Activated CD8-positive, alpha-beta T cell treated with anti-CD3 and anti-CD28 coated beads, Interleukin-2, amount 10 ng/mL, durations not matched to agents 7 days and 5 days (primary cell): Measurements from ENCODE around the gene B4GALT6. TPM values are rescaled to one million over a fixed set of nuclear protein-coding genes. Genes with fewer than 3 reads are reported as not detected.

ENCODE experiments used
- ATAC-seq: fragments of 150-1000 bp; cut with Tn5 transposase; one replicate; pipeline ENCODE4 v1.10.0; 2021; ENCODE audit warnings: moderate library complexity
- CTCF ChIA-PET: fragments of 350-600 bp; sonication (Branson Sonifier 250); formaldehyde crosslinking; loops from one replicate; lab custom pipeline; 2021; ENCODE audit warnings: antibody characterized with exemption; lab: Charles Lee
- POLR2A ChIA-PET: fragments of 350-600 bp; sonication (Branson Sonifier 250); formaldehyde crosslinking; loops from one replicate; lab custom pipeline; 2021; ENCODE audit warnings: antibody characterized with exemption; lab: Charles Lee
- DNase-seq: peaks from one replicate; pipeline ENCODE4 v3.0.0-alpha.2; 2020
- H3K27ac Mint-ChIP-seq: one replicate; pipeline ENCODE4 v1.8.0; 2021; ENCODE audit warnings: mild to moderate bottlenecking, mixed read lengths
- H3K27me3 Mint-ChIP-seq: one replicate; pipeline ENCODE4 v1.8.0; 2021; ENCODE audit warnings: low read depth, mixed read lengths
- H3K36me3 Mint-ChIP-seq: one replicate; pipeline ENCODE4 v1.8.0; 2021; ENCODE audit warnings: low read depth, mixed read lengths
- H3K4me1 Mint-ChIP-seq: one replicate; pipeline ENCODE4 v1.8.0; 2021; ENCODE audit warnings: low read depth, mixed read lengths
- H3K4me3 Mint-ChIP-seq: one replicate; pipeline ENCODE4 v1.8.0; 2021; ENCODE audit warnings: mild to moderate bottlenecking, mixed read lengths
- H3K9me3 Mint-ChIP-seq: one replicate; pipeline ENCODE4 v1.8.0; 2022; ENCODE audit warnings: mixed read lengths; ENCODE audit not compliant: insufficient read depth
- total RNA-seq, 2 experiments: library from RNA; stranded (reverse); gene quantifications; one replicate each; pipeline ENCODE4 v1.2.3, GENCODE V29; 2021

The B4GALT6 gene
- total RNA-seq, 2 experiments from 2014 or later: 1.0 to 1.3 TPM

DNA sequence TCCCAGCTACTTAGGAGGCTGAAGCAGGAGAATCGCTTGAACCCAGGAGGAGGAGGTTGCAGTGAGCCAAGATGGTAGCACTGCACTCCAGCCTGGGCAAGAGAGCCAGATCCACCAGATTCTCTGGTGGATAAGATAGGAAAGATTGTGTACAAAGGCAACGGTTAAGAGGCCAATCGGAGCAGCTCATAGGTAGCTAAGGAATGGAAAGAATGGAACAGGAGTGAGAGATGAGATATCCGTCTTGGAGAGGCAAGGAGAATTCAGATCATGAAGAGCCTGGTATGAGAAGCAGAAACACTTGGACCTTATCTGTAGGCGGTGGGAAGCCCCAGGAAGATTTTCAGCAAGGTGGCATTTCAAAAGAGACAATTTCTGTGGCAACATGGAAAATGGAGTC lies 65.6 kb downstream of the B4GALT6 start:
- no peaks in the 10 kb centered on the region for H3K4me1 Mint-ChIP-seq
- H3K27me3 Mint-ChIP-seq: no peaks in the 10 kb centered on the region
- DNase-seq (no peak), ATAC-seq (no peak)
- CTCF ChIA-PET: no interaction called here
- H3K27ac Mint-ChIP-seq: no peak overlapping the region
- no peak overlapping the region for H3K4me3 Mint-ChIP-seq
- H3K36me3 Mint-ChIP-seq: no peaks in the 10 kb centered on the region
- H3K9me3 Mint-ChIP-seq: no peaks in the 10 kb centered on the region
- POLR2A ChIA-PET: no interaction called here

GRCh38 chr18:31617031-31617717 lies 67.2 kb downstream of the B4GALT6 start:
- Mint-ChIP-seq H3K27ac (no peak overlapping the region), H3K4me1 (no peaks in the 10 kb centered on the region), H3K27me3 (no peaks in the 10 kb centered on the region), H3K36me3 (no peaks in the 10 kb centered on the region), H3K4me3 (no peak overlapping the region), H3K9me3 (no peaks in the 10 kb centered on the region)
- CTCF ChIA-PET: no interaction called here
- POLR2A ChIA-PET: no interaction called here
- ATAC-seq (no peak), DNase-seq (no peak)

- Mint-ChIP-seq H3K27ac (no peak overlapping the region), H3K4me1 (no peaks in the 10 kb centered on the region), H3K9me3 (no peaks in the 10 kb centered on the region), H3K36me3 (no peaks in the 10 kb centered on the region), H3K27me3 (no peaks in the 10 kb centered on the region), H3K4me3 (no peak overlapping the region)
- DNase-seq (no peak), ATAC-seq (no peak)
- CTCF ChIA-PET: no interaction called here
- POLR2A ChIA-PET: no interaction called here
Observed at GRCh38 chr18:31616586-31616985, 67.8 kb downstream of the B4GALT6 start.

- no peak for ATAC-seq
- Mint-ChIP-seq H3K27me3 (peaks cover 4% of the 10 kb centered on the region), H3K9me3 (no peaks in the 10 kb centered on the region), H3K36me3 (no peaks in the 10 kb centered on the region), H3K27ac (no peak overlapping the region), H3K4me3 (no peak overlapping the region), H3K4me1 (no peaks in the 10 kb centered on the region)
- CTCF ChIA-PET: no interaction called here
- DNase-seq: no peak
- POLR2A ChIA-PET: no interaction called here
Observed at GRCh38 chr18:31614044-31614443, 70.3 kb downstream of the B4GALT6 start.

GRCh38 chr18:31612124-31612523 lies 72.3 kb downstream of the B4GALT6 start:
- Mint-ChIP-seq H3K27ac (no peak overlapping the region), H3K4me3 (no peak overlapping the region), H3K9me3 (no peaks in the 10 kb centered on the region), H3K36me3 (no peaks in the 10 kb centered on the region), H3K4me1 (no peaks in the 10 kb centered on the region), H3K27me3 (peaks cover 4% of the 10 kb centered on the region)
- ChIA-PET POLR2A (no interaction called here), CTCF (no interaction called here)
- ATAC-seq (no peak), DNase-seq (no peak)

DNA sequence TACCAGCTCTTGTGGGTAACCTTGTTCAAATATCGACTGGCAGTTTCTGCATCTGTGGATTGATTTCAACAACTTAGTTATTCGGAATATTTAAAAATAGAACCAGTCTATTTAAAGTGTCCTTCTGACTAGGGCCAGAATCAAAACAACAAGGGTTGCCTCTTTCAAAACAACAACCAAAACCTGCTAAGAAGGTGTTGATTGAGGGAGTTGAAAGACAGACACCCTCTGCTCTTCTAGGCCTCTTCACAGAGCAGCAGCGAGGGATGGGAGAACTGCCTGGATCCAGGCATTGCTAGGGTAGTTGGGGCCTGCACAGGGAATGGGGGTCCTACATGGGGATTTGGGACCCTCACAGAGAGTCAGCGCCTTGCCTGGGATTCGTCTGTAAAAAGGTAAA lies 72.9 kb downstream of the B4GALT6 start:
- no peaks in the 10 kb centered on the region for H3K36me3 Mint-ChIP-seq
- CTCF ChIA-PET: interaction anchor here (1.2 to 1.9 kb wide), 3 partner anchors 10 to 111 kb away, joined by 3 to 7 read pairs (median 3); no protein-coding TSS in a partner anchor

GRCh38 chr18:31610286-31611205 lies 73.8 kb downstream of the B4GALT6 start:
- Mint-ChIP-seq H3K36me3 (no peaks in the 10 kb centered on the region), H3K9me3 (no peaks in the 10 kb centered on the region), H3K4me3 (no peak overlapping the region), H3K27me3 (peaks cover 4% of the 10 kb centered on the region), H3K27ac (no peak overlapping the region), H3K4me1 (no peaks in the 10 kb centered on the region)
- ATAC-seq (no peak), DNase-seq (no peak)
- POLR2A ChIA-PET: no interaction called here
- CTCF ChIA-PET: interaction anchor here (1.2 to 1.9 kb wide), 4 partner anchors 10 to 114 kb away, joined by 3 to 7 read pairs (median 4); no protein-coding TSS in a partner anchor

More for the DNA sequence above, 72.9 kb downstream of the B4GALT6 start:
- POLR2A ChIA-PET: no interaction called here
- H3K9me3 Mint-ChIP-seq: no peaks in the 10 kb centered on the region
- no peak for ATAC-seq
- no peak for DNase-seq
- no peak overlapping the region for H3K27ac Mint-ChIP-seq
- H3K4me3 Mint-ChIP-seq: no peak overlapping the region
- H3K27me3 Mint-ChIP-seq: peaks cover 4% of the 10 kb centered on the region
- H3K4me1 Mint-ChIP-seq: no peaks in the 10 kb centered on the region

GRCh38 chr18:31609886-31610285 lies 74.5 kb downstream of the B4GALT6 start:
- no peak overlapping the region for H3K27ac Mint-ChIP-seq
- CTCF ChIA-PET: interaction anchor here (1.2 to 1.9 kb wide), 2 partner anchors 113 to 115 kb away, joined by 5 to 7 read pairs; no protein-coding TSS in a partner anchor
- no peak overlapping the region for H3K4me3 Mint-ChIP-seq
- H3K36me3 Mint-ChIP-seq: no peaks in the 10 kb centered on the region
- ATAC-seq (no peak), DNase-seq (no peak)
- no peaks in the 10 kb centered on the region for H3K9me3 Mint-ChIP-seq
- POLR2A ChIA-PET: no interaction called here
- no peaks in the 10 kb centered on the region for H3K4me1 Mint-ChIP-seq
- H3K27me3 Mint-ChIP-seq: peaks cover 4% of the 10 kb centered on the region

DNA sequence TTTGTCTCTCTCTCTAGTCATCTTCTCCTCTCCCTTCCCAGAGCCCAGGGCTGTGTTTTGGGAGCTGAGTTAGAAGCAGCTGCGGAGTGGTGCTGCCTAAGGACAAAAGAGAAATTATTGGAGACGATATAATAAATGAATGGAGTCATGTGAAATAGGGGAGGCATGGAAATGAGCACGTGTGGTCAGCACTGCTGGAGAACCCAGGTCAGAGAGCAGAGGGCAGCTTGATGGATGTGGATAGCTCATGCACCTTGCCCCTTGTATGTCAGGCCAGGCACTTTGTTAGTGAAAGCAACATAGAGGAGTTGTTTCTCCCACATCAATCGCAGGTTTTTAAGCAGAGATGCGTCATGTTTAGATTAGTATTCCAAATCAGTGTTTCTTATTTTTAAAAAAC lies 77.0 kb downstream of the B4GALT6 start:
- ATAC-seq (no peak), DNase-seq (no peak)
- no peaks in the 10 kb centered on the region for H3K9me3 Mint-ChIP-seq
- no peaks in the 10 kb centered on the region for H3K36me3 Mint-ChIP-seq
- ChIA-PET CTCF (no interaction called here), POLR2A (no interaction called here)
- no peaks in the 10 kb centered on the region for H3K4me1 Mint-ChIP-seq
- H3K4me3 Mint-ChIP-seq: no peak overlapping the region
- H3K27me3 Mint-ChIP-seq: peaks cover 4% of the 10 kb centered on the region
- no peak overlapping the region for H3K27ac Mint-ChIP-seq

DNA sequence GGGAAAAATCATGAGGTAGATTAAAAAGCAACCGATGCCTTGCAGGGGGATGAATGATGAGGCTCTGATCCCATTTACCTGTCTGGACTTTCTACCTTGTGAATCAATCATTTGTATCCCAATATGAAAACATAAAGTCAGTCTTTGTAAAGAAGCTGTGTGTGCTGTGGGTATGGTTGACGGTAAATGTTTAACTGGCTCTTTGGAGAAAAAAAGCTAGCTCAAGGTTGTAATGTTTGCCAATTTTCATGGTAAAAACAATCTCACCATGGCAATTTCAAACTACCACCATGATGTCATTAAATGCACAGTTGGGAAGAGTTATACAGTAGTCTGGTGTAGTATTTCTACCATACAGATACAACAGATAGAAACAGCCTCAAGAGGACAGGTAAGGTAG lies 78.1 kb downstream of the B4GALT6 start:
- no peaks in the 10 kb centered on the region for H3K9me3 Mint-ChIP-seq
- H3K36me3 Mint-ChIP-seq: no peaks in the 10 kb centered on the region

DNA sequence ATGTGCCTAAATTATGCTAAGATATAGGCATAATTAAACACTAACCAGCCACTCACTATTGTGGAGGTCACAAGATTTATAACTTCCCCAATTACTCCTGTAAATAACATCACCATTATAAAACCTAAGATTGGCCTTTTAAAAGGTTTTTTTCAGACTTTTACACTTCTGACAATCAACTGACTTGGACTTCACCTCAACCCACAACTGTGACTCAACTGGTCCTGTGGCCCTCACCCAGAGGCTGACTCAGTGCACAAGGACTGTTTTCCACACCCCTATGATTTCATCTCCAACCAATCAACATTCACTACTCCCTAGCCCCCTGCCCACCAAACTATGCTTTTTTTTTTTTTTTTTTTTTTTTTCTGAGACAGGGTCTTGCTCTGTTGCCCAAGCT lies 81.1 kb downstream of the B4GALT6 start:
- H3K4me1 Mint-ChIP-seq: no peaks in the 10 kb centered on the region
- no peaks in the 10 kb centered on the region for H3K27me3 Mint-ChIP-seq
- no peak overlapping the region for H3K27ac Mint-ChIP-seq
- no peak for ATAC-seq
- POLR2A ChIA-PET: no interaction called here
- CTCF ChIA-PET: no interaction called here
- H3K36me3 Mint-ChIP-seq: no peaks in the 10 kb centered on the region
- H3K9me3 Mint-ChIP-seq: no peaks in the 10 kb centered on the region
- no peak for DNase-seq
- H3K4me3 Mint-ChIP-seq: no peak overlapping the region

More for the DNA sequence above, 78.1 kb downstream of the B4GALT6 start:
- ATAC-seq: no peak
- Mint-ChIP-seq H3K27ac (no peak overlapping the region), H3K27me3 (peaks cover 4% of the 10 kb centered on the region), H3K4me3 (no peak overlapping the region), H3K4me1 (no peaks in the 10 kb centered on the region)
- no peak for DNase-seq
- ChIA-PET POLR2A (no interaction called here), CTCF (no interaction called here)
